Measurements from ENCODE around the gene ARX.

ARX gene

GRCh38 chrX:25011589-25012432, 4.0 kb downstream of the ARX start:
- no peak for DNase-seq
- Histone ChIP-seq H2BK5ac (ENCODE audit: low read length) (no peak overlapping the region), H3K79me2 (ENCODE audit: control insufficient read depth, insufficient read depth, low read length) (no peaks in the 10 kb centered on the region), H2BK15ac (replicated peaks; ENCODE audit: low read depth) (no peak overlapping the region), H3K4ac (ENCODE audit: low read depth, low read length) (no peak overlapping the region), H4K5ac (ENCODE audit: low read length) (no peak overlapping the region), H3K79me1 (ENCODE audit: low read length) (no peaks in the 10 kb centered on the region), H3K23ac (ENCODE audit: low read length) (no peak overlapping the region), H3K27me3 (ENCODE audit: insufficient read depth, low read length, poor library complexity) (peaks cover 70% of the 10 kb centered on the region), H2AK5ac (ENCODE audit: low read length) (no peak overlapping the region), H3K4me1 (ENCODE audit: control insufficient read depth, low read depth, low read length) (no peaks in the 10 kb centered on the region), H3K36me3 (ENCODE audit: control insufficient read depth, insufficient read depth, low read length) (no peaks in the 10 kb centered on the region), H4K8ac (ENCODE audit: low read depth, low read length) (no peak overlapping the region), H3K27ac (ENCODE audit: low read depth, low read length) (no peak overlapping the region), H3K4me2 (ENCODE audit: low read length) (no peak overlapping the region), H2BK120ac (ENCODE audit: low read depth, low read length) (no peak overlapping the region), H3K56ac (ENCODE audit: low read length) (no peak overlapping the region), H3K18ac (ENCODE audit: low read length) (no peak overlapping the region), H3K9ac (ENCODE audit: low read length) (no peak overlapping the region), H3K4me3 (ENCODE audit: low read length) (no peak overlapping the region)
- WGBS (ENCODE audit: extremely low coverage, insufficient coverage, low lambda C conversion rate): no CpG with 5 or more reads among the region's 32 CpGs

- WGBS (ENCODE audit: extremely low coverage, insufficient coverage, low lambda C conversion rate): no CpG with 5 or more reads among the region's 33 CpGs
- no peak overlapping the region for H4K8ac ChIP-seq (ENCODE audit: low read depth, low read length)
- H4K5ac ChIP-seq (ENCODE audit: low read length): no peak overlapping the region
- H3K79me2 ChIP-seq (ENCODE audit: control insufficient read depth, insufficient read depth, low read length): no peaks in the 10 kb centered on the region
- DNase-seq: no peak
- no peak overlapping the region for H3K18ac ChIP-seq (ENCODE audit: low read length)
- no peak overlapping the region for H3K23ac ChIP-seq (ENCODE audit: low read length)
- H2BK15ac ChIP-seq (replicated peaks; ENCODE audit: low read depth): no peak overlapping the region
- H3K27me3 ChIP-seq (ENCODE audit: insufficient read depth, low read length, poor library complexity): peaks cover 74% of the 10 kb centered on the region
- no peak overlapping the region for H2AK5ac ChIP-seq (ENCODE audit: low read length)
- H2BK5ac ChIP-seq (ENCODE audit: low read length): no peak overlapping the region
- H3K27ac ChIP-seq (ENCODE audit: low read depth, low read length): no peak overlapping the region
- H3K36me3 ChIP-seq (ENCODE audit: control insufficient read depth, insufficient read depth, low read length): no peaks in the 10 kb centered on the region
- H3K79me1 ChIP-seq (ENCODE audit: low read length): no peaks in the 10 kb centered on the region
- no peak overlapping the region for H3K9ac ChIP-seq (ENCODE audit: low read length)
- no peak overlapping the region for H3K4me3 ChIP-seq (ENCODE audit: low read length)
- H2BK120ac ChIP-seq (ENCODE audit: low read depth, low read length): no peak overlapping the region
- H3K4me2 ChIP-seq (ENCODE audit: low read length): no peak overlapping the region
- H3K4ac ChIP-seq (ENCODE audit: low read depth, low read length): no peak overlapping the region
- no peaks in the 10 kb centered on the region for H3K4me1 ChIP-seq (ENCODE audit: control insufficient read depth, low read depth, low read length)
- H3K56ac ChIP-seq (ENCODE audit: low read length): no peak overlapping the region
Measured at GRCh38 chrX:25010784-25011588, 4.8 kb downstream of the ARX start.

GRCh38 chrX:25009407-25009806, 6.4 kb downstream of the ARX start:
- no peak overlapping the region for H2BK15ac ChIP-seq (replicated peaks; ENCODE audit: low read depth)
- no peak overlapping the region for H2BK5ac ChIP-seq (ENCODE audit: low read length)
- no peak for DNase-seq
- no peak overlapping the region for H3K4ac ChIP-seq (ENCODE audit: low read depth, low read length)
- WGBS (ENCODE audit: extremely low coverage, insufficient coverage, low lambda C conversion rate): no CpG with 5 or more reads among the region's 7 CpGs
- H4K5ac ChIP-seq (ENCODE audit: low read length): no peak overlapping the region
- no peaks in the 10 kb centered on the region for H3K79me1 ChIP-seq (ENCODE audit: low read length)
- peaks cover 81% of the 10 kb centered on the region for H3K27me3 ChIP-seq (ENCODE audit: insufficient read depth, low read length, poor library complexity)
- no peak overlapping the region for H4K8ac ChIP-seq (ENCODE audit: low read depth, low read length)
- H3K36me3 ChIP-seq (ENCODE audit: control insufficient read depth, insufficient read depth, low read length): no peaks in the 10 kb centered on the region
- H3K9ac ChIP-seq (ENCODE audit: low read length): no peak overlapping the region
- no peak overlapping the region for H3K27ac ChIP-seq (ENCODE audit: low read depth, low read length)
- no peaks in the 10 kb centered on the region for H3K4me1 ChIP-seq (ENCODE audit: control insufficient read depth, low read depth, low read length)
- H2AK5ac ChIP-seq (ENCODE audit: low read length): no peak overlapping the region
- H3K18ac ChIP-seq (ENCODE audit: low read length): no peak overlapping the region
- H3K23ac ChIP-seq (ENCODE audit: low read length): no peak overlapping the region
- H3K79me2 ChIP-seq (ENCODE audit: control insufficient read depth, insufficient read depth, low read length): no peaks in the 10 kb centered on the region
- no peak overlapping the region for H3K56ac ChIP-seq (ENCODE audit: low read length)
- H2BK120ac ChIP-seq (ENCODE audit: low read depth, low read length): no peak overlapping the region
- H3K4me2 ChIP-seq (ENCODE audit: low read length): no peak overlapping the region
- no peak overlapping the region for H3K4me3 ChIP-seq (ENCODE audit: low read length)

GRCh38 chrX:25007059-25008053, 8.4 kb downstream of the ARX start:
- Histone ChIP-seq H2BK15ac (replicated peaks; ENCODE audit: low read depth) (no peak overlapping the region), H3K36me3 (ENCODE audit: control insufficient read depth, insufficient read depth, low read length) (no peaks in the 10 kb centered on the region), H2BK5ac (ENCODE audit: low read length) (no peak overlapping the region), H4K8ac (ENCODE audit: low read depth, low read length) (no peak overlapping the region), H3K4me2 (ENCODE audit: low read length) (no peak overlapping the region), H3K4ac (ENCODE audit: low read depth, low read length) (no peak overlapping the region), H3K4me3 (ENCODE audit: low read length) (no peak overlapping the region), H3K27me3 (ENCODE audit: insufficient read depth, low read length, poor library complexity) (peaks cover 71% of the 10 kb centered on the region), H4K5ac (ENCODE audit: low read length) (no peak overlapping the region), H2BK120ac (ENCODE audit: low read depth, low read length) (no peak overlapping the region), H3K27ac (ENCODE audit: low read depth, low read length) (no peak overlapping the region), H3K23ac (ENCODE audit: low read length) (no peak overlapping the region), H3K18ac (ENCODE audit: low read length) (no peak overlapping the region), H2AK5ac (ENCODE audit: low read length) (no peak overlapping the region), H3K79me2 (ENCODE audit: control insufficient read depth, insufficient read depth, low read length) (no peaks in the 10 kb centered on the region), H3K56ac (ENCODE audit: low read length) (no peak overlapping the region), H3K9ac (ENCODE audit: low read length) (no peak overlapping the region), H3K79me1 (ENCODE audit: low read length) (no peaks in the 10 kb centered on the region), H3K4me1 (ENCODE audit: control insufficient read depth, low read depth, low read length) (no peaks in the 10 kb centered on the region)
- DNase-seq: peak; percentile 26
- no CpG with 5 or more reads among the region's 64 CpGs for WGBS (ENCODE audit: extremely low coverage, insufficient coverage, low lambda C conversion rate)

GRCh38 chrX:25006586-25007058, 9.1 kb downstream of the ARX start:
- Histone ChIP-seq H3K23ac (ENCODE audit: low read length) (no peak overlapping the region), H3K27me3 (ENCODE audit: insufficient read depth, low read length, poor library complexity) (peaks cover 65% of the 10 kb centered on the region), H3K4me1 (ENCODE audit: control insufficient read depth, low read depth, low read length) (no peaks in the 10 kb centered on the region), H3K4me2 (ENCODE audit: low read length) (no peak overlapping the region), H3K9ac (ENCODE audit: low read length) (no peak overlapping the region), H3K27ac (ENCODE audit: low read depth, low read length) (no peak overlapping the region), H2BK120ac (ENCODE audit: low read depth, low read length) (no peak overlapping the region), H3K18ac (ENCODE audit: low read length) (no peak overlapping the region), H3K79me2 (ENCODE audit: control insufficient read depth, insufficient read depth, low read length) (no peaks in the 10 kb centered on the region), H3K56ac (ENCODE audit: low read length) (no peak overlapping the region), H3K79me1 (ENCODE audit: low read length) (no peaks in the 10 kb centered on the region), H3K4me3 (ENCODE audit: low read length) (no peak overlapping the region), H4K5ac (ENCODE audit: low read length) (no peak overlapping the region), H2BK5ac (ENCODE audit: low read length) (no peak overlapping the region), H3K4ac (ENCODE audit: low read depth, low read length) (no peak overlapping the region), H2BK15ac (replicated peaks; ENCODE audit: low read depth) (no peak overlapping the region), H2AK5ac (ENCODE audit: low read length) (no peak overlapping the region), H3K36me3 (ENCODE audit: control insufficient read depth, insufficient read depth, low read length) (no peaks in the 10 kb centered on the region), H4K8ac (ENCODE audit: low read depth, low read length) (no peak overlapping the region)
- no CpG with 5 or more reads among the region's 7 CpGs for WGBS (ENCODE audit: extremely low coverage, insufficient coverage, low lambda C conversion rate)
- DNase-seq: no peak
